ENCODE measurements around the gene PHF21B. TPM values are rescaled to one million over a fixed set of nuclear protein-coding genes. Genes with fewer than 3 reads are reported as not detected.

PHF21B gene
- total RNA-seq, 1 donor = not detected

GRCh38 chr22:45006964-45007390 lies 2.8 kb downstream of the PHF21B start:
- Histone ChIP-seq H4K20me1 (ENCODE audit: insufficient read depth, low read length) (no peaks in the 10 kb centered on the region), H3K79me2 (ENCODE audit: insufficient read depth, low read length) (no peaks in the 10 kb centered on the region), H3K27me3 (ENCODE audit: insufficient read depth, low read length) (peaks cover 61% of the 10 kb centered on the region), H3K27ac (ENCODE audit: low read depth, low read length) (no peak overlapping the region), H3K4me3 (ENCODE audit: insufficient read depth, low read length) (no peak overlapping the region), H3K4me2 (ENCODE audit: insufficient read depth, low read length) (no peak overlapping the region), H3K4me1 (ENCODE audit: insufficient read depth, low read length) (no peaks in the 10 kb centered on the region), H2AFZ (ENCODE audit: low read length) (no peak overlapping the region), H3K9me3 (ENCODE audit: low read depth, low read length) (no peaks in the 10 kb centered on the region), H3K36me3 (ENCODE audit: insufficient read depth, low read length) (no peaks in the 10 kb centered on the region)
- TF ChIP-seq CTCF (IDR thresholded peaks at IDR 0.05; ENCODE audit: extremely low read depth, low read depth, low read length) = no peak
- no peak for DNase-seq (ENCODE audit: insufficient read length, low spot score, missing footprints)

- TF ChIP-seq CTCF (IDR thresholded peaks at IDR 0.05; ENCODE audit: extremely low read depth, low read depth, low read length) = no peak
- peak overlapping the region; percentile 13 for H3K4me2 ChIP-seq (ENCODE audit: insufficient read depth, low read length)
- peaks cover 57% of the 10 kb centered on the region for H3K27me3 ChIP-seq (ENCODE audit: insufficient read depth, low read length)
- no peak for DNase-seq (ENCODE audit: insufficient read length, low spot score, missing footprints)
- H3K4me3 ChIP-seq (ENCODE audit: insufficient read depth, low read length) = no peak overlapping the region
- no peak overlapping the region for H2AFZ ChIP-seq (ENCODE audit: low read length)
- H4K20me1 ChIP-seq (ENCODE audit: insufficient read depth, low read length) = no peaks in the 10 kb centered on the region
- H3K9me3 ChIP-seq (ENCODE audit: low read depth, low read length) = no peaks in the 10 kb centered on the region
- no peak overlapping the region for H3K27ac ChIP-seq (ENCODE audit: low read depth, low read length)
- H3K79me2 ChIP-seq (ENCODE audit: insufficient read depth, low read length) = no peaks in the 10 kb centered on the region
- H3K36me3 ChIP-seq (ENCODE audit: insufficient read depth, low read length) = no peaks in the 10 kb centered on the region
- no peaks in the 10 kb centered on the region for H3K4me1 ChIP-seq (ENCODE audit: insufficient read depth, low read length)
These were observed 3.5 kb downstream of the PHF21B start for GRCh38 chr22:45006111-45006963.

DNA sequence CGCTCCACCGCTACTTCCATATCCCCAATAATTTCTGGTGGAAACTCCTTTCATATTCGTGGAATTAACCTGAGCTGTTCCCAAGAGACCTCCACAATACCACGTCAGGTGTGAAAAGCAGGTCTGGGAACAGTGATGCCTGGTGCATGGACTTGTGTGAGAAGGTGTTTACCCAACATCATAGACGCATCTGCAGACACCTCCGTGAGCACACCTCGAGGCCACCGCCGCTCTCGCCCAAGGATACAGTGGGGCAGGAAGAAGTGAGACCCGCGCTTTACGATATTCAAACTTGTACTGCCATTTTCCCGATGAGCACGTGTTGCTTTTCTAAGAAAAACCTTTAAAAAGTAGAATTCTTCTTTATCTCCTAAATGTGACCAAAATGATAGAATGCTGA lies 8.2 kb downstream of the PHF21B start:
- no peak overlapping the region for H2AFZ ChIP-seq (ENCODE audit: low read length)
- peaks cover 41% of the 10 kb centered on the region for H3K27me3 ChIP-seq (ENCODE audit: insufficient read depth, low read length)
- H3K4me1 ChIP-seq (ENCODE audit: insufficient read depth, low read length) = no peaks in the 10 kb centered on the region
- H3K9me3 ChIP-seq (ENCODE audit: low read depth, low read length) = no peaks in the 10 kb centered on the region
- no peak overlapping the region for H3K4me2 ChIP-seq (ENCODE audit: insufficient read depth, low read length)
- no peak overlapping the region for H3K27ac ChIP-seq (ENCODE audit: low read depth, low read length)
- H4K20me1 ChIP-seq (ENCODE audit: insufficient read depth, low read length) = no peaks in the 10 kb centered on the region
- H3K4me3 ChIP-seq (ENCODE audit: insufficient read depth, low read length) = no peak overlapping the region
- no peak for DNase-seq (ENCODE audit: insufficient read length, low spot score, missing footprints)
- no peak for TF ChIP-seq CTCF (IDR thresholded peaks at IDR 0.05; ENCODE audit: extremely low read depth, low read depth, low read length)
- H3K36me3 ChIP-seq (ENCODE audit: insufficient read depth, low read length) = no peaks in the 10 kb centered on the region
- H3K79me2 ChIP-seq (ENCODE audit: insufficient read depth, low read length) = no peaks in the 10 kb centered on the region

- H3K4me2 ChIP-seq (ENCODE audit: insufficient read depth, low read length) = no peak overlapping the region
- H3K9me3 ChIP-seq (ENCODE audit: low read depth, low read length) = no peaks in the 10 kb centered on the region
- no peak overlapping the region for H3K4me3 ChIP-seq (ENCODE audit: insufficient read depth, low read length)
- H3K27me3 ChIP-seq (ENCODE audit: insufficient read depth, low read length) = peaks cover 28% of the 10 kb centered on the region
- no peak for DNase-seq (ENCODE audit: insufficient read length, low spot score, missing footprints)
- H2AFZ ChIP-seq (ENCODE audit: low read length) = no peak overlapping the region
- TF ChIP-seq CTCF (IDR thresholded peaks at IDR 0.05; ENCODE audit: extremely low read depth, low read depth, low read length) = no peak
- no peaks in the 10 kb centered on the region for H4K20me1 ChIP-seq (ENCODE audit: insufficient read depth, low read length)
- H3K36me3 ChIP-seq (ENCODE audit: insufficient read depth, low read length) = no peaks in the 10 kb centered on the region
- no peaks in the 10 kb centered on the region for H3K79me2 ChIP-seq (ENCODE audit: insufficient read depth, low read length)
- no peak overlapping the region for H3K27ac ChIP-seq (ENCODE audit: low read depth, low read length)
- H3K4me1 ChIP-seq (ENCODE audit: insufficient read depth, low read length) = no peaks in the 10 kb centered on the region
These were observed 9.5 kb downstream of the PHF21B start for GRCh38 chr22:45000330-45000729.
